GM12874 (cell line): ENCODE results near the gene ACVR1B.

ENCODE experiments used
- CTCF ChIP-seq: IDR thresholded peaks from 2 replicates; pipeline ENCODE4 v1.5.1; 2011; ENCODE audit warnings: low read depth, mild to moderate bottlenecking, control low read depth, low read length, moderate library complexity; ENCODE audit not compliant: insufficient read depth

ACVR1B gene

GRCh38 chr12:51925346-51926063, 26.0 kb upstream of the ACVR1B start:
- no peak for TF ChIP-seq CTCF

- no peak for TF ChIP-seq CTCF
These were observed 25.4 kb upstream of the ACVR1B start for GRCh38 chr12:51926064-51926632.

- peak; percentile 61 for TF ChIP-seq CTCF
These were observed 24.8 kb upstream of the ACVR1B start for GRCh38 chr12:51926718-51927117.

GRCh38 chr12:51932218-51933076, 19.1 kb upstream of the ACVR1B start:
- TF ChIP-seq CTCF, result no peak

- no peak for TF ChIP-seq CTCF
These were observed 17.4 kb upstream of the ACVR1B start for GRCh38 chr12:51934080-51934479.

- TF ChIP-seq CTCF, result no peak
These were observed 13.6 kb upstream of the ACVR1B start for GRCh38 chr12:51937926-51938325.

- TF ChIP-seq CTCF, result no peak
These were observed 12.8 kb upstream of the ACVR1B start for GRCh38 chr12:51938726-51939125.
